GM23338 (cell line): ENCODE data around the gene AGO1. TPM values are rescaled to one million over a fixed set of nuclear protein-coding genes. Genes with fewer than 3 reads are reported as not detected.

ENCODE experiments used
- ATAC-seq: fragments of 200-7000 bp; cut with Tn5 transposase; 3 replicates; pipeline ENCODE4 v1.9.1; 2020
- DNase-seq: peaks from one replicate; pipeline ENCODE4 v3.0.0-alpha.2; 2015; ENCODE audit warnings: low spot score
- H2AFZ ChIP-seq: fragments of 200-600 bp; sonication (generic); 2 replicates; pipeline ENCODE4 v1.8.0; 2016; ENCODE audit warnings: antibody characterized with exemption, mild to moderate bottlenecking, moderate library complexity
- H3F3A ChIP-seq: fragments of 200-600 bp; sonication (generic); replicated peaks from 2 replicates; pipeline ENCODE4 v1.8.0; 2017; ENCODE audit warnings: antibody characterized with exemption, mixed run types, low read depth
- H3K27ac ChIP-seq: fragments of 200-600 bp; sonication (generic); 2 replicates; pipeline ENCODE4 v1.6.1; 2016; ENCODE audit warnings: low read depth
- H3K27me3 ChIP-seq: fragments of 200-600 bp; sonication (generic); 2 replicates; pipeline ENCODE4 v1.8.0; 2016; ENCODE audit warnings: mild to moderate bottlenecking, mixed run types, moderate library complexity; ENCODE audit not compliant: insufficient read depth
- H3K36me3 ChIP-seq: fragments of 200-600 bp; sonication (generic); 2 replicates; pipeline ENCODE4 v1.8.0; 2016; ENCODE audit warnings: mild to moderate bottlenecking; ENCODE audit not compliant: insufficient read depth
- H3K4me1 ChIP-seq: fragments of 200-600 bp; sonication (generic); 2 replicates; pipeline ENCODE4 v1.8.0; 2016; ENCODE audit warnings: mild to moderate bottlenecking, moderate library complexity; ENCODE audit not compliant: insufficient read depth
- H3K4me2 ChIP-seq: fragments of 200-600 bp; sonication (generic); 2 replicates; pipeline ENCODE4 v1.7.1; 2017; ENCODE audit warnings: mixed run types
- H3K4me3 ChIP-seq: fragments of 200-600 bp; sonication (generic); 2 replicates; pipeline ENCODE4 v1.6.1; 2016; ENCODE audit warnings: mixed run types
- H3K79me2 ChIP-seq: fragments of 200-600 bp; sonication (generic); replicated peaks from 2 replicates; pipeline ENCODE4 v1.8.0; 2017; ENCODE audit warnings: mild to moderate bottlenecking; ENCODE audit not compliant: insufficient read depth
- H3K9me2 ChIP-seq: fragments of 200-600 bp; sonication (generic); 2 replicates; pipeline ENCODE4 v1.8.0; 2017; ENCODE audit not compliant: insufficient read depth
- H4K20me1 ChIP-seq: fragments of 200-600 bp; sonication (generic); replicated peaks from 2 replicates; pipeline ENCODE4 v1.8.0; 2017; ENCODE audit warnings: mild to moderate bottlenecking; ENCODE audit not compliant: insufficient read depth
- H3K27ac Mint-ChIP-seq: 2 replicates; pipeline ENCODE4 v1.8.0; 2020; ENCODE audit warnings: inconsistent platforms, mild to moderate bottlenecking, moderate library complexity, mixed read lengths
- H3K27me3 Mint-ChIP-seq: 3 replicates; pipeline ENCODE4 v1.8.0; 2022; ENCODE audit warnings: low read depth, mild to moderate bottlenecking, moderate library complexity, mixed read lengths, inconsistent platforms; ENCODE audit not compliant: insufficient read depth, poor library complexity
- H3K36me3 Mint-ChIP-seq: 3 replicates; pipeline ENCODE4 v1.8.0; 2021; ENCODE audit warnings: low read depth, mild to moderate bottlenecking, inconsistent platforms, moderate library complexity, mixed read lengths
- H3K4me1 Mint-ChIP-seq: 3 replicates; pipeline ENCODE4 v1.8.0; 2020; ENCODE audit warnings: mild to moderate bottlenecking, inconsistent platforms, mixed read lengths
- H3K4me3 Mint-ChIP-seq: 3 replicates; pipeline ENCODE4 v1.8.0; 2021; ENCODE audit warnings: moderate library complexity, mild to moderate bottlenecking, inconsistent platforms, mixed read lengths
- H3K9me3 Mint-ChIP-seq: 3 replicates; pipeline ENCODE4 v1.8.0; 2020; ENCODE audit warnings: moderate library complexity, mild to moderate bottlenecking, inconsistent platforms, mixed read lengths
- CREB1 ChIP-seq: fragments of 250-450 bp; sonication (Bioruptor Pico); IDR thresholded peaks from 2 replicates; pipeline ENCODE4 v1.5.0; 2020; ENCODE audit warnings: low read depth, mild to moderate bottlenecking, moderate library complexity
- EZH2 ChIP-seq: fragments of 200-600 bp; sonication (generic); IDR thresholded peaks from one replicate; pipeline ENCODE4 v1.8.0; 2017; ENCODE audit warnings: antibody characterized with exemption, mild to moderate bottlenecking, low read depth; ENCODE audit not compliant: unreplicated experiment
- EZH2phosphoT487 ChIP-seq: fragments of 200-600 bp; sonication (generic); IDR thresholded peaks from one replicate; pipeline ENCODE4 v1.8.1; 2018; ENCODE audit warnings: antibody characterized with exemption; ENCODE audit not compliant: unreplicated experiment
- JUNB ChIP-seq: IDR thresholded peaks from one replicate; pipeline ENCODE4 v1.6.1; 2016; ENCODE audit warnings: antibody characterized with exemption; ENCODE audit not compliant: unreplicated experiment
- NANOG ChIP-seq: IDR thresholded peaks from 2 replicates; pipeline ENCODE4 v1.6.1; 2016; ENCODE audit warnings: antibody characterized with exemption, borderline replicate concordance
- POLR2AphosphoS5 ChIP-seq: IDR thresholded peaks from 2 replicates; pipeline ENCODE4 v1.6.1; 2016; ENCODE audit warnings: antibody characterized with exemption, low read depth
- STAT1 ChIP-seq: IDR thresholded peaks from one replicate; pipeline ENCODE4 v1.6.1; 2016; ENCODE audit warnings: antibody characterized with exemption; ENCODE audit not compliant: unreplicated experiment
- ZNF114 ChIP-seq: fragments of 250-450 bp; sonication (Bioruptor Pico); IDR thresholded peaks from 2 replicates; pipeline ENCODE4 v1.5.0; 2020; ENCODE audit warnings: mild to moderate bottlenecking, moderate library complexity
- ZNF331 ChIP-seq: fragments of 250-450 bp; sonication (Bioruptor Pico); IDR thresholded peaks from 2 replicates; pipeline ENCODE4 v1.5.0; 2020; ENCODE audit warnings: low read depth, mild to moderate bottlenecking, moderate library complexity
- polyA plus RNA-seq: library from polyadenylated mRNA; unstranded; fragments of >200 nt; fragmentation: Nextera tagmentation; extraction: Ambion mirVana; gene quantifications from 2 replicates; pipeline ENCODE4 v1.2.1, GENCODE V29; 2016
- total RNA-seq: library from RNA; depleted of rRNA; stranded (reverse); fragments of >200 nt; shearing (Covaris generic); gene quantifications from 2 replicates; pipeline ENCODE4 v1.2.3, GENCODE V29; 2014
- TF ChIP-seq, protein P1 (sequence below): IDR thresholded peaks from one replicate; pipeline ENCODE4 v1.6.1; 2018; ENCODE audit warnings: antibody characterized with exemption; ENCODE audit not compliant: unreplicated experiment
- TF ChIP-seq, protein P2 (sequence below): IDR thresholded peaks from 2 replicates; pipeline ENCODE4 v1.6.1; 2016; ENCODE audit warnings: antibody characterized with exemption
- TF ChIP-seq, protein P3 (sequence below), 2 experiments: fragments of 200-600 bp in 1 of 2; sonication (generic) in 1 of 2; conservative IDR thresholded peaks; 2 replicates each; pipeline versions ENCODE4 v1.5.1 to v1.6.1; 2016 to 2017; ENCODE audit warnings: antibody characterized with exemption in 2 of 2, low read depth in 2 of 2, mild to moderate bottlenecking in 2 of 2, moderate library complexity in 1 of 2
- TF ChIP-seq, protein P4 (sequence below): fragments of 250-450 bp; sonication (Bioruptor Pico); IDR thresholded peaks from 2 replicates; pipeline ENCODE4 v1.5.0; 2020; ENCODE audit warnings: mild to moderate bottlenecking, moderate library complexity

The AGO1 gene
- total and polyA plus RNA-seq, 2 experiments from 2014 or later: 10.6 to 65.1 TPM

DNA sequence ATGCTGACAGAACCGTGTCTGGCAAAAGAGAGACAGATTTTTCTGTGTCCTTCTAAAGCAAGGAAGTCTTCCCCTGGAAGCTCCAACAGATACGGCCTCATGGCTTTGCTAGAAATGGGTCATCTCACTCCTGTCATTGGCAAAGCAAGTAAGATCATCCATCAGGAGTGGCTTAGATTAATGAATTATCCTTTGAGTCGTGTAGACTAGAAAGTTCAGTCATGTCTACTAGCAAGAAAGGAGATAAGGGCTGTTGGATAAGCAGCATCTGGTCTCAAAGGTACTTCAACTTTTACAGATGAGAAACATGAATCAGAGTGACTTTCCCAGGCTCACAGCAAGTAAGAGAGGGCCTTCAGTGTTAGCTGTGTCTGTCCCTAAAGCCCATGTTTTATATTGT, 44.5 kb downstream of the AGO1 start:
- Histone ChIP-seq H3K27ac (0 out of 2 replicates have a peak overlapping the region, but pooled peaks have one; percentile 48), H3K4me3 (no peak overlapping the region), H3K79me2 (peaks cover 10% of the 10 kb centered on the region), H3K4me2 (no peak overlapping the region), H3K4me1 (peaks cover 16% of the 10 kb centered on the region), H2AFZ (no peak overlapping the region), H4K20me1 (peaks cover 5% of the 10 kb centered on the region; the same call in 1 of the 2 replicates), H3K9me2 (no peaks in the 10 kb centered on the region), H3F3A (peaks cover 18% of the 10 kb centered on the region; the same call in 1 of the 2 replicates), H3K27me3 (no peaks in the 10 kb centered on the region), H3K36me3 (peaks cover 4% of the 10 kb centered on the region; the same call in 1 of the 2 replicates)
- no peak for ATAC-seq
- no peaks in the 10 kb centered on the region for H3K9me3 Mint-ChIP-seq
- H3K4me3 Mint-ChIP-seq: no peak overlapping the region
- H3K27ac Mint-ChIP-seq: no peak overlapping the region
- H3K4me1 Mint-ChIP-seq: peaks cover 18% of the 10 kb centered on the region
- TF ChIP-seq, protein P1, sequence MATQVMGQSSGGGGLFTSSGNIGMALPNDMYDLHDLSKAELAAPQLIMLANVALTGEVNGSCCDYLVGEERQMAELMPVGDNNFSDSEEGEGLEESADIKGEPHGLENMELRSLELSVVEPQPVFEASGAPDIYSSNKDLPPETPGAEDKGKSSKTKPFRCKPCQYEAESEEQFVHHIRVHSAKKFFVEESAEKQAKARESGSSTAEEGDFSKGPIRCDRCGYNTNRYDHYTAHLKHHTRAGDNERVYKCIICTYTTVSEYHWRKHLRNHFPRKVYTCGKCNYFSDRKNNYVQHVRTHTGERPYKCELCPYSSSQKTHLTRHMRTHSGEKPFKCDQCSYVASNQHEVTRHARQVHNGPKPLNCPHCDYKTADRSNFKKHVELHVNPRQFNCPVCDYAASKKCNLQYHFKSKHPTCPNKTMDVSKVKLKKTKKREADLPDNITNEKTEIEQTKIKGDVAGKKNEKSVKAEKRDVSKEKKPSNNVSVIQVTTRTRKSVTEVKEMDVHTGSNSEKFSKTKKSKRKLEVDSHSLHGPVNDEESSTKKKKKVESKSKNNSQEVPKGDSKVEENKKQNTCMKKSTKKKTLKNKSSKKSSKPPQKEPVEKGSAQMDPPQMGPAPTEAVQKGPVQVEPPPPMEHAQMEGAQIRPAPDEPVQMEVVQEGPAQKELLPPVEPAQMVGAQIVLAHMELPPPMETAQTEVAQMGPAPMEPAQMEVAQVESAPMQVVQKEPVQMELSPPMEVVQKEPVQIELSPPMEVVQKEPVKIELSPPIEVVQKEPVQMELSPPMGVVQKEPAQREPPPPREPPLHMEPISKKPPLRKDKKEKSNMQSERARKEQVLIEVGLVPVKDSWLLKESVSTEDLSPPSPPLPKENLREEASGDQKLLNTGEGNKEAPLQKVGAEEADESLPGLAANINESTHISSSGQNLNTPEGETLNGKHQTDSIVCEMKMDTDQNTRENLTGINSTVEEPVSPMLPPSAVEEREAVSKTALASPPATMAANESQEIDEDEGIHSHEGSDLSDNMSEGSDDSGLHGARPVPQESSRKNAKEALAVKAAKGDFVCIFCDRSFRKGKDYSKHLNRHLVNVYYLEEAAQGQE: no peak
- TF ChIP-seq ZNF331 (CRISPR knock-in tag): no peak
- no peak for TF ChIP-seq NANOG
- TF ChIP-seq, protein P2, sequence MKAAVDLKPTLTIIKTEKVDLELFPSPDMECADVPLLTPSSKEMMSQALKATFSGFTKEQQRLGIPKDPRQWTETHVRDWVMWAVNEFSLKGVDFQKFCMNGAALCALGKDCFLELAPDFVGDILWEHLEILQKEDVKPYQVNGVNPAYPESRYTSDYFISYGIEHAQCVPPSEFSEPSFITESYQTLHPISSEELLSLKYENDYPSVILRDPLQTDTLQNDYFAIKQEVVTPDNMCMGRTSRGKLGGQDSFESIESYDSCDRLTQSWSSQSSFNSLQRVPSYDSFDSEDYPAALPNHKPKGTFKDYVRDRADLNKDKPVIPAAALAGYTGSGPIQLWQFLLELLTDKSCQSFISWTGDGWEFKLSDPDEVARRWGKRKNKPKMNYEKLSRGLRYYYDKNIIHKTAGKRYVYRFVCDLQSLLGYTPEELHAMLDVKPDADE: no peak
- no peak for TF ChIP-seq ZNF114 (CRISPR knock-in tag)
- TF ChIP-seq, protein P3, sequence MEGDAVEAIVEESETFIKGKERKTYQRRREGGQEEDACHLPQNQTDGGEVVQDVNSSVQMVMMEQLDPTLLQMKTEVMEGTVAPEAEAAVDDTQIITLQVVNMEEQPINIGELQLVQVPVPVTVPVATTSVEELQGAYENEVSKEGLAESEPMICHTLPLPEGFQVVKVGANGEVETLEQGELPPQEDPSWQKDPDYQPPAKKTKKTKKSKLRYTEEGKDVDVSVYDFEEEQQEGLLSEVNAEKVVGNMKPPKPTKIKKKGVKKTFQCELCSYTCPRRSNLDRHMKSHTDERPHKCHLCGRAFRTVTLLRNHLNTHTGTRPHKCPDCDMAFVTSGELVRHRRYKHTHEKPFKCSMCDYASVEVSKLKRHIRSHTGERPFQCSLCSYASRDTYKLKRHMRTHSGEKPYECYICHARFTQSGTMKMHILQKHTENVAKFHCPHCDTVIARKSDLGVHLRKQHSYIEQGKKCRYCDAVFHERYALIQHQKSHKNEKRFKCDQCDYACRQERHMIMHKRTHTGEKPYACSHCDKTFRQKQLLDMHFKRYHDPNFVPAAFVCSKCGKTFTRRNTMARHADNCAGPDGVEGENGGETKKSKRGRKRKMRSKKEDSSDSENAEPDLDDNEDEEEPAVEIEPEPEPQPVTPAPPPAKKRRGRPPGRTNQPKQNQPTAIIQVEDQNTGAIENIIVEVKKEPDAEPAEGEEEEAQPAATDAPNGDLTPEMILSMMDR (conservative IDR thresholded peaks at IDR 0.05; ENCODE audit: low read depth in 2 of 2): no peak
- no peak for TF ChIP-seq STAT1
- TF ChIP-seq, protein P4, sequence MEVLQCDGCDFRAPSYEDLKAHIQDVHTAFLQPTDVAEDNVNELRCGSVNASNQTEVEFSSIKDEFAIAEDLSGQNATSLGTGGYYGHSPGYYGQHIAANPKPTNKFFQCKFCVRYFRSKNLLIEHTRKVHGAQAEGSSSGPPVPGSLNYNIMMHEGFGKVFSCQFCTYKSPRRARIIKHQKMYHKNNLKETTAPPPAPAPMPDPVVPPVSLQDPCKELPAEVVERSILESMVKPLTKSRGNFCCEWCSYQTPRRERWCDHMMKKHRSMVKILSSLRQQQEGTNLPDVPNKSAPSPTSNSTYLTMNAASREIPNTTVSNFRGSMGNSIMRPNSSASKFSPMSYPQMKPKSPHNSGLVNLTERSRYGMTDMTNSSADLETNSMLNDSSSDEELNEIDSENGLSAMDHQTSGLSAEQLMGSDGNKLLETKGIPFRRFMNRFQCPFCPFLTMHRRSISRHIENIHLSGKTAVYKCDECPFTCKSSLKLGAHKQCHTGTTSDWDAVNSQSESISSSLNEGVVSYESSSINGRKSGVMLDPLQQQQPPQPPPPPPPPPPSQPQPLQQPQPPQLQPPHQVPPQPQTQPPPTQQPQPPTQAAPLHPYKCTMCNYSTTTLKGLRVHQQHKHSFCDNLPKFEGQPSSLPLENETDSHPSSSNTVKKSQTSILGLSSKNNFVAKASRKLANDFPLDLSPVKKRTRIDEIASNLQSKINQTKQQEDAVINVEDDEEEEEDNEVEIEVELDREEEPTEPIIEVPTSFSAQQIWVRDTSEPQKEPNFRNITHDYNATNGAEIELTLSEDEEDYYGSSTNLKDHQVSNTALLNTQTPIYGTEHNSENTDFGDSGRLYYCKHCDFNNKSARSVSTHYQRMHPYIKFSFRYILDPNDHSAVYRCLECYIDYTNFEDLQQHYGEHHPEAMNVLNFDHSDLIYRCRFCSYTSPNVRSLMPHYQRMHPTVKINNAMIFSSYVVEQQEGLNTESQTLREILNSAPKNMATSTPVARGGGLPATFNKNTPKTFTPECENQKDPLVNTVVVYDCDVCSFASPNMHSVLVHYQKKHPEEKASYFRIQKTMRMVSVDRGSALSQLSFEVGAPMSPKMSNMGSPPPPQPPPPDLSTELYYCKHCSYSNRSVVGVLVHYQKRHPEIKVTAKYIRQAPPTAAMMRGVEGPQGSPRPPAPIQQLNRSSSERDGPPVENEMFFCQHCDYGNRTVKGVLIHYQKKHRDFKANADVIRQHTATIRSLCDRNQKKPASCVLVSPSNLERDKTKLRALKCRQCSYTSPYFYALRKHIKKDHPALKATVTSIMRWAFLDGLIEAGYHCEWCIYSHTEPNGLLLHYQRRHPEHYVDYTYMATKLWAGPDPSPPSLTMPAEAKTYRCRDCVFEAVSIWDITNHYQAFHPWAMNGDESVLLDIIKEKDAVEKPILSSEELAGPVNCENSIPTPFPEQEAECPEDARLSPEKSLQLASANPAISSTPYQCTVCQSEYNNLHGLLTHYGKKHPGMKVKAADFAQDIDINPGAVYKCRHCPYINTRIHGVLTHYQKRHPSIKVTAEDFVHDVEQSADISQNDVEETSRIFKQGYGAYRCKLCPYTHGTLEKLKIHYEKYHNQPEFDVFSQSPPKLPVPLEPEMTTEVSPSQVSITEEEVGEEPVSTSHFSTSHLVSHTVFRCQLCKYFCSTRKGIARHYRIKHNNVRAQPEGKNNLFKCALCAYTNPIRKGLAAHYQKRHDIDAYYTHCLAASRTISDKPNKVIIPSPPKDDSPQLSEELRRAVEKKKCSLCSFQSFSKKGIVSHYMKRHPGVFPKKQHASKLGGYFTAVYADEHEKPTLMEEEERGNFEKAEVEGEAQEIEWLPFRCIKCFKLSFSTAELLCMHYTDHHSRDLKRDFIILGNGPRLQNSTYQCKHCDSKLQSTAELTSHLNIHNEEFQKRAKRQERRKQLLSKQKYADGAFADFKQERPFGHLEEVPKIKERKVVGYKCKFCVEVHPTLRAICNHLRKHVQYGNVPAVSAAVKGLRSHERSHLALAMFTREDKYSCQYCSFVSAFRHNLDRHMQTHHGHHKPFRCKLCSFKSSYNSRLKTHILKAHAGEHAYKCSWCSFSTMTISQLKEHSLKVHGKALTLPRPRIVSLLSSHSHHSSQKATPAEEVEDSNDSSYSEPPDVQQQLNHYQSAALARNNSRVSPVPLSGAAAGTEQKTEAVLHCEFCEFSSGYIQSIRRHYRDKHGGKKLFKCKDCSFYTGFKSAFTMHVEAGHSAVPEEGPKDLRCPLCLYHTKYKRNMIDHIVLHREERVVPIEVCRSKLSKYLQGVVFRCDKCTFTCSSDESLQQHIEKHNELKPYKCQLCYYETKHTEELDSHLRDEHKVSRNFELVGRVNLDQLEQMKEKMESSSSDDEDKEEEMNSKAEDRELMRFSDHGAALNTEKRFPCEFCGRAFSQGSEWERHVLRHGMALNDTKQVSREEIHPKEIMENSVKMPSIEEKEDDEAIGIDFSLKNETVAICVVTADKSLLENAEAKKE: no peak
- no peak for TF ChIP-seq EZH2
- TF ChIP-seq JUNB: no peak
- no peak for TF ChIP-seq CREB1 (CRISPR knock-in tag)
- TF ChIP-seq POLR2AphosphoS5: no peak
- no peak for TF ChIP-seq EZH2phosphoT487
- H3K36me3 Mint-ChIP-seq: peaks cover 4% of the 10 kb centered on the region; the same call in 1 of the 3 replicates
- H3K27me3 Mint-ChIP-seq: peaks cover 8% of the 10 kb centered on the region
- DNase-seq: no peak
